Spinal cord (tissue), 4 donors: Measurements from ENCODE around the gene INO80B. TPM values are rescaled to one million over a fixed set of nuclear protein-coding genes. Genes with fewer than 3 reads are reported as not detected.

ENCODE experiments used
- polyA plus RNA-seq, 2 donors: library from polyadenylated mRNA; unstranded; fragments of 120-200 nt; gene quantifications; one replicate each; pipeline ENCODE4 v1.2.1, GENCODE V29; 2013; ENCODE audit not compliant: insufficient read length in 2 of 2
- total RNA-seq, 2 donors: library from RNA; depleted of rRNA in 1 of 2; stranded (reverse); fragments of 120-200 nt in 1 of 2; fragments of >200 nt in 1 of 2; gene quantifications; one replicate each; pipeline versions ENCODE4 v1.2.3 to v1.2.4, GENCODE V29; 2013 to 2014

Gene INO80B
- total and polyA plus RNA-seq, 4 donors, result 9.1 to 38.7 (median 28.4) TPM

Other genes with a start within 250 kb of the INO80B start
- 10 to 100 TPM in 1 of 2 donors, 1 to 10 TPM in 1; 1.2 to 22.3 TPM for gene SLC4A5, start 111.7 kb upstream of the INO80B start, total RNA-seq
- 1 to 10 TPM; 2.4 to 3.9 TPM for gene SLC4A5, start 111.7 kb upstream of the INO80B start, polyA plus RNA-seq
- 100 to 1,000 TPM in 1 of 2 donors, 10 to 100 TPM in 1; 99.4 to 117 TPM for gene DCTN1, start 74.8 kb upstream of the INO80B start, total RNA-seq
- gene DCTN1, start 74.8 kb upstream of the INO80B start, polyA plus RNA-seq, result 100 to 1,000 TPM; 277 to 296 TPM
- 1 to 10 TPM; 1.2 to 4.7 TPM for gene C2orf81, start 33.5 kb upstream of the INO80B start, total RNA-seq
- gene C2orf81, start 33.5 kb upstream of the INO80B start, polyA plus RNA-seq, result 1 to 10 TPM; 5.9 TPM
- gene WDR54, start 33.4 kb upstream of the INO80B start, total RNA-seq, result 10 to 100 TPM; 17.0 to 37.6 TPM
- 10 to 100 TPM; 37.7 to 40.5 TPM for gene WDR54, start 33.4 kb upstream of the INO80B start, polyA plus RNA-seq
- 10 to 100 TPM; 32.9 to 52.5 TPM for gene RTKN, start 13.2 kb upstream of the INO80B start, total RNA-seq
- 10 to 100 TPM; 66.9 to 76.5 TPM for gene RTKN, start 13.2 kb upstream of the INO80B start, polyA plus RNA-seq
- gene WBP1, start 3.4 kb downstream of the INO80B start, total RNA-seq, result 10 to 100 TPM; 25.8 to 86.5 TPM
- gene WBP1, start 3.4 kb downstream of the INO80B start, polyA plus RNA-seq, result 100 to 1,000 TPM; 110 to 140 TPM
- gene MOGS, start 10.3 kb downstream of the INO80B start, total RNA-seq, result 10 to 100 TPM; 22.7 to 38.0 TPM
- 10 to 100 TPM; 34.5 to 42.2 TPM for gene MOGS, start 10.3 kb downstream of the INO80B start, polyA plus RNA-seq
- 10 to 100 TPM; 12.7 to 80.6 TPM for gene MRPL53, start 17.6 kb downstream of the INO80B start, total RNA-seq
- 10 to 100 TPM; 52.3 to 56.7 TPM for gene MRPL53, start 17.6 kb downstream of the INO80B start, polyA plus RNA-seq
- gene CCDC142, start 27.9 kb downstream of the INO80B start, total RNA-seq, result 10 to 100 TPM; 20.8 to 23.4 TPM
- 10 to 100 TPM in 1 of 2 donors, 1 to 10 TPM in 1; 9.3 to 18.6 TPM for gene CCDC142, start 27.9 kb downstream of the INO80B start, polyA plus RNA-seq
- gene TTC31, start 28.0 kb downstream of the INO80B start, total RNA-seq, result 10 to 100 TPM in 1 of 2 donors, 1 to 10 TPM in 1; 5.6 to 15.1 TPM
- gene TTC31, start 28.0 kb downstream of the INO80B start, polyA plus RNA-seq, result 10 to 100 TPM; 21.5 to 21.8 TPM
- gene LBX2, start 44.5 kb downstream of the INO80B start, total RNA-seq, result under 1 TPM in 1 of 2 donors, not detected in 1; 0.33 TPM
- under 1 TPM in 1 of 2 donors, not detected in 1; 0.69 TPM for gene LBX2, start 44.5 kb downstream of the INO80B start, polyA plus RNA-seq
- 10 to 100 TPM; 10.0 to 21.5 TPM for gene PCGF1, start 52.6 kb downstream of the INO80B start, total RNA-seq
- 10 to 100 TPM; 16.9 to 21.3 TPM for gene PCGF1, start 52.6 kb downstream of the INO80B start, polyA plus RNA-seq
- under 1 TPM in 1 of 2 donors, not detected in 1; 0.69 TPM for gene TLX2, start 59.4 kb downstream of the INO80B start, total RNA-seq
- under 1 TPM; 0.11 to 0.27 TPM for gene TLX2, start 59.4 kb downstream of the INO80B start, polyA plus RNA-seq
- gene DQX1, start 71.1 kb downstream of the INO80B start, total RNA-seq, result under 1 TPM in 1 of 2 donors, not detected in 1; 0.28 TPM
- under 1 TPM; 0.32 to 0.62 TPM for gene DQX1, start 71.1 kb downstream of the INO80B start, polyA plus RNA-seq
- 10 to 100 TPM; 62.6 to 99.0 TPM for gene AUP1, start 74.6 kb downstream of the INO80B start, total RNA-seq
- gene AUP1, start 74.6 kb downstream of the INO80B start, polyA plus RNA-seq, result 100 to 1,000 TPM; 109 to 131 TPM
- gene HTRA2, start 74.8 kb downstream of the INO80B start, total RNA-seq, result 10 to 100 TPM; 32.0 to 47.2 TPM
- gene HTRA2, start 74.8 kb downstream of the INO80B start, polyA plus RNA-seq, result 10 to 100 TPM; 55.8 to 57.3 TPM
- gene LOXL3, start 98.9 kb downstream of the INO80B start, total RNA-seq, result 10 to 100 TPM; 10.5 to 18.2 TPM
- gene LOXL3, start 98.9 kb downstream of the INO80B start, polyA plus RNA-seq, result 10 to 100 TPM; 18.1 to 18.8 TPM
- gene DOK1, start 99.6 kb downstream of the INO80B start, total RNA-seq, result 10 to 100 TPM in 1 of 2 donors, 1 to 10 TPM in 1; 7.5 to 14.5 TPM
- gene DOK1, start 99.6 kb downstream of the INO80B start, polyA plus RNA-seq, result 10 to 100 TPM; 11.0 to 14.2 TPM
- under 1 TPM; 0.33 to 0.69 TPM for gene M1AP, start 193.2 kb downstream of the INO80B start, total RNA-seq
- gene M1AP, start 193.2 kb downstream of the INO80B start, polyA plus RNA-seq, result 1 to 10 TPM; 1.1 to 1.3 TPM
- gene SEMA4F, start 199.2 kb downstream of the INO80B start, total RNA-seq, result 10 to 100 TPM in 1 of 2 donors, 1 to 10 TPM in 1; 7.3 to 17.2 TPM
- gene SEMA4F, start 199.2 kb downstream of the INO80B start, polyA plus RNA-seq, result 10 to 100 TPM; 23.0 to 27.6 TPM